Measurements from ENCODE around the gene JPT1. TPM values are rescaled to one million over a fixed set of nuclear protein-coding genes. Genes with fewer than 3 reads are reported as not detected.
"Not testable (repeated sequence)": the region's sequence is repeated elsewhere in the genome, so short reads cannot be mapped to it uniquely, and the experiment has no call there.

Gene JPT1
- total and polyA plus RNA-seq, 7 donors: 17.5 to 627 (median 19.1) TPM

DNA sequence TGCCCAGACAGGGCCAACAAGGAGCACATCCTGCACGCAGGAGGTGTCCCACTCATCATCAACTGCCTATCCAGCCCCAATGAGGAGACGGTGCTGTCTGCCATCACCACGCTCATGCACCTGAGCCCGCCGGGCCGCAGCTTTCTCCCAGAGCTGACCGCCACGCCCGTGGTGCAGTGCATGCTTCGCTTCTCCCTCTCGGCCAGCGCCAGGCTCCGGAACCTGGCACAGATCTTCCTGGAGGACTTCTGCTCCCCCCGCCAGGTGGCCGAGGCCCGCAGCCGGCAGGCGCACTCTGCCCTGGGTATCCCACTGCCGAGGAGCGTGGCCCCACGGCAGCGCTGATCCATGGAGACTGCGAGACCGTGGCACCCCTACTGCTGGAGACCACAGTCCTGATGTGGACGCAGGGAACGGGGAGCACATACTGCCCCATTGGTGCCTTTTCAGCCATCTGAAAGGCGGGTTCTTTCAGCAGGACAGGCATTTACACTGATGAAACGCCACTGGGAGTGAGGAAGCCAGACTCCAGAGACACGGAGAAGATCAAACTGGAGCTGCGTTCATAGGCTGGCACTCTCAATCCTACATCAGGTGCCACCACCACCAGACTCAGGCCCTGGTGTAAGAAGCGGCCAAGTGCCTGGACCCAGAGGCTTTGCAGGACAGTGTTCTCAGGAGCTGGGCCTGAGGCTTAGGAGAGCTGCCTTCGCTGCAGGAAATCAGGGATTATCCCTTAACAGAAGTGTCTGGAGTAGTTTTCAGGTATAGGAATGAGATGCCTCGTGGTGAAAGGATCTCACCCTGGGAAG is 25.4 kb downstream of the JPT1 start:
- Histone ChIP-seq H3K36me3 (peaks cover 0 to 19% (median 5%) of the 10 kb centered on the region in 4 donors), H3K27ac (no peak overlapping the region), H3K9me3 (no peaks in the 10 kb centered on the region), H3K27me3 (no peaks in the 10 kb centered on the region), H3K4me1 (peaks cover 0 to 23% (median 11%) of the 10 kb centered on the region in 4 donors), H3K4me3 (no peak overlapping the region)
- TF ChIP-seq EP300 (IDR thresholded peaks at IDR 0.05) (no peak), POLR2A (IDR thresholded peaks at IDR 0.05) (no peak), POLR2AphosphoS5 (IDR thresholded peaks at IDR 0.05) (no peak), CTCF (IDR thresholded peaks at IDR 0.05) (no peak)
- intact Hi-C loops (cut with DNase I): no loop called here
- DNase-seq: no peak
- 88 to 93% methylated on average over 33 of the region's 33 CpGs for WGBS, 2 donors

DNA sequence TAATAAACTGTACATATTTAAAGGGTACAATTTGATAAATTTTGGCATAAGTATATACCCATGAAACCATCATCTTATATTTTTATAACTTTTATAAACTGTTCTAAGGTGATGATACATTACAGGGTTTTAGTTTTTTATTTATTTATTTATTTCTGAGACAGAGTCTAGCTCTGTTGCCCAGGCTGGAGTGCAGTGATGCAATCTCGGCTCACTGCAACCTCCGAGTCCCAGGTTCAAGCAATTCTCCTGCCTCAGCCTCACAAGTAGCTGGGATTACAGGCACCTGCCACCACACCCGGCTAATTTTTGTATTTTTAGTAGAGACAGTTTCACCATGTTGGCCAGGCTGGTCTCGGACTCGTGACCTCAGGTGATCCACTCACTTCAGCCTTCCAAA is 26.4 kb downstream of the JPT1 start:
- Histone ChIP-seq H3K4me1 (peaks cover 0 to 23% (median 11%) of the 10 kb centered on the region in 4 donors), H3K36me3 (peaks cover 0 to 19% (median 5%) of the 10 kb centered on the region in 4 donors)
- H3K9me3 ChIP-seq; H3K27ac ChIP-seq; H3K27me3 ChIP-seq; intact Hi-C loops (cut with DNase I); H3K4me3 ChIP-seq; DNase-seq: not testable (repeated sequence)
- WGBS, 2 donors: 22 to 79% methylated on average over 5 of the region's 5 CpGs

- peaks cover 0 to 19% (median 5%) of the 10 kb centered on the region in 4 donors for H3K36me3 ChIP-seq
- H3K4me1 ChIP-seq: peaks cover 0 to 18% (median 11%) of the 10 kb centered on the region in 4 donors
- intact Hi-C loops (cut with DNase I): no loop called here
- TF ChIP-seq EP300 (IDR thresholded peaks at IDR 0.05) (no peak), CTCF (IDR thresholded peaks at IDR 0.05) (no peak), POLR2A (IDR thresholded peaks at IDR 0.05) (no peak), POLR2AphosphoS5 (IDR thresholded peaks at IDR 0.05) (no peak)
- no peaks in the 10 kb centered on the region for H3K9me3 ChIP-seq
- no peak overlapping the region for H3K4me3 ChIP-seq
- H3K27ac ChIP-seq: no peak overlapping the region
- 85 to 97% methylated on average over 8 of the region's 8 CpGs for WGBS, 2 donors
- H3K27me3 ChIP-seq: no peaks in the 10 kb centered on the region
- no peak for DNase-seq
Measured at GRCh38 chr17:75126954-75127353, 27.4 kb downstream of the JPT1 start.

- 52 to 85% methylated on average over 3 of the region's 3 CpGs for WGBS, 2 donors
- Histone ChIP-seq H3K4me3 (no peak overlapping the region), H3K4me1 (peaks cover 0 to 14% (median 11%) of the 10 kb centered on the region in 4 donors), H3K36me3 (peaks cover 0 to 19% (median 5%) of the 10 kb centered on the region in 4 donors), H3K27me3 (no peaks in the 10 kb centered on the region), H3K9me3 (no peaks in the 10 kb centered on the region), H3K27ac (no peak overlapping the region)
- TF ChIP-seq POLR2A (IDR thresholded peaks at IDR 0.05) (no peak), EP300 (IDR thresholded peaks at IDR 0.05) (no peak)
- DNase-seq: no peak
- intact Hi-C loops (cut with DNase I): no loop called here
Measured at GRCh38 chr17:75125984-75126383, 28.3 kb downstream of the JPT1 start.

DNA sequence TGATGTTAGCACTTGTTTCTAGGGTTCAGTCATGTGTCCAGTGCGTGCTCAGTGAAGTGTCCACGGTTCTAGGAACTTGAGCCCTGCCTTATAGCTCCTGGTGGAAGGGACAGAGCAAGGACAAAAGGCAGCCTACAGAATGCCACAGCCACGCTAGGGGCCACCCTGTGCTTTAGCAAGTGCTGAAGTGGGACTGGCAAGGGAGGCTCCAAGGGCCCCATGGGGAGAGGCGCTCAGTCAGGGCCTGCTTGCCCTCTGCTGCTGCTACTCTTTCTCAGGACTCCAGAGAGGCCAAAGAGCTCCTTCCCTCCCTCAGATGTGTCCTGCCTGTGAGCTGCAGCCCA is 29.5 kb downstream of the JPT1 start:
- peak overlapping the region in 1 of 4 donors; percentile 44 for H3K27ac ChIP-seq
- H3K9me3 ChIP-seq: no peaks in the 10 kb centered on the region
- intact Hi-C loops (cut with DNase I): no loop called here
- DNase-seq: no peak
- H3K4me1 ChIP-seq: peaks cover 0 to 2% (median under 1%) of the 10 kb centered on the region in 4 donors
- WGBS, 2 donors: 50 to 83% methylated on average over 4 of the region's 4 CpGs
- peaks cover 0 to 13% (median 3%) of the 10 kb centered on the region in 4 donors for H3K36me3 ChIP-seq
- no peaks in the 10 kb centered on the region for H3K27me3 ChIP-seq
- no peak for TF ChIP-seq EP300 (IDR thresholded peaks at IDR 0.05)
- TF ChIP-seq POLR2AphosphoS5 (IDR thresholded peaks at IDR 0.05): no peak
- no peak for TF ChIP-seq CTCF (IDR thresholded peaks at IDR 0.05)
- TF ChIP-seq POLR2A (IDR thresholded peaks at IDR 0.05): no peak
- H3K4me3 ChIP-seq: no peak overlapping the region
